Measurements from ENCODE around the gene PPM1L.

DNA sequence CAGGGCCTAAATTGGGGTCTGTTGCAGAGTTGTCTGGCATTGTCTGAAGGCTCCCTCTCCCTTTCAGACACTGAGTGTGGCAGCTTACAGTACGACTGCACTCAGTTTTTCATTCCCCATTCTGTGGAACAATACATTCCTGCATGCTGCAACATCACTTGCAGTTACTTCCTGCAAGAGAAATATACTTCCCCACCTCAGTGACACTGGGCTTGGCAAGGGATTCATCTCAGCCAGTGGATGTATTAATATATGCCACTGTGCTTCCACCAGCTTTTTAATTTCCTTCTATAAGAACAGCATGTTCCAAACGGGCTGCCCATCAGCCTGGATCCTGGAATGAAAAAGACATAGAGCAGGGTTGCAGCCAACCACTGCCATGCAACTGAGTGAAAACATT, 326.0 kb downstream of the PPM1L start:
- TF ChIP-seq POLR2A (IDR thresholded peaks at IDR 0.05; ENCODE audit: low read length): no peak
- TF ChIP-seq GATA1 (IDR thresholded peaks at IDR 0.05; ENCODE audit: low read depth, low read length): no peak

Data from erythroblast (primary cell).